DMS 273 (cell line): ENCODE results near the gene ATP2A2.
"Not testable (repeated sequence)": the region's sequence is repeated elsewhere in the genome, so short reads cannot be mapped to it uniquely, and the experiment has no call there.

Experiments
- DNase-seq: peaks from one replicate; lab custom pipeline; 2025; ENCODE audit not compliant: unreplicated experiment; lab: John Stamatoyannopoulos, UW

The ATP2A2 gene

GRCh38 chr12:110340261-110340660 lies 59.2 kb downstream of the ATP2A2 start:
- not testable (repeated sequence) for DNase-seq

GRCh38 chr12:110340706-110341105 lies 59.7 kb downstream of the ATP2A2 start:
- DNase-seq, result no peak

GRCh38 chr12:110342157-110342556 lies 61.1 kb downstream of the ATP2A2 start:
- no peak for DNase-seq

- DNase-seq, result no peak
Measured at GRCh38 chr12:110343114-110343513, 62.1 kb downstream of the ATP2A2 start.

GRCh38 chr12:110343736-110344555 lies 62.9 kb downstream of the ATP2A2 start:
- no peak for DNase-seq

- DNase-seq, result no peak
Measured at GRCh38 chr12:110344657-110345056, 63.6 kb downstream of the ATP2A2 start.

GRCh38 chr12:110345176-110345661 lies 64.2 kb downstream of the ATP2A2 start:
- no peak for DNase-seq

GRCh38 chr12:110345963-110346362 lies 64.9 kb downstream of the ATP2A2 start:
- DNase-seq, result no peak

GRCh38 chr12:110347767-110348166 lies 66.7 kb downstream of the ATP2A2 start:
- no peak for DNase-seq

- DNase-seq, result no peak
Measured at GRCh38 chr12:110348431-110349059, 67.5 kb downstream of the ATP2A2 start.

GRCh38 chr12:110349096-110349495 lies 68.0 kb downstream of the ATP2A2 start:
- no peak for DNase-seq

GRCh38 chr12:110349514-110350151 lies 68.6 kb downstream of the ATP2A2 start:
- peak; percentile 29 for DNase-seq

GRCh38 chr12:110351119-110351518 lies 70.1 kb downstream of the ATP2A2 start:
- no peak for DNase-seq

- DNase-seq, result no peak
Measured at GRCh38 chr12:110352401-110352800, 71.4 kb downstream of the ATP2A2 start.

GRCh38 chr12:110353211-110353965 lies 72.3 kb downstream of the ATP2A2 start:
- DNase-seq, result peak; percentile 38

GRCh38 chr12:110354172-110354780 lies 73.2 kb downstream of the ATP2A2 start:
- peak; percentile 67 for DNase-seq

- DNase-seq, result peak; percentile 68
Measured at GRCh38 chr12:110355073-110355472, 74.0 kb downstream of the ATP2A2 start.

- DNase-seq, result peak; percentile 35
Measured at GRCh38 chr12:110358384-110359097, 77.5 kb downstream of the ATP2A2 start.

GRCh38 chr12:110361216-110361615 lies 80.2 kb downstream of the ATP2A2 start:
- no peak for DNase-seq
